Gastrocnemius medialis (tissue), 4 donors: ENCODE data around the gene SYCP2. TPM values are rescaled to one million over a fixed set of nuclear protein-coding genes. Genes with fewer than 3 reads are reported as not detected.

ENCODE experiments used
- ATAC-seq, 2 donors: fragments of 150-250 bp; one replicate each; pipeline ENCODE4 v1.9.1; 2016
- DNase-seq, 2 donors: peaks; one replicate each; pipeline ENCODE4 v3.0.0-alpha.2; 2019
- H3K27ac ChIP-seq, 4 donors: fragments of 200-600 bp; sonication (generic); 1 replicate in 1 of 4; 2 replicates in 3 of 4; pipeline ENCODE4 v1.5.1; 2016 to 2018; ENCODE audit warnings: mild to moderate bottlenecking in 2 of 4, moderate library complexity in 1 of 4
- H3K27me3 ChIP-seq, 3 donors: fragments of 200-600 bp; sonication (generic) in 2 of 3; 1 replicate in 1 of 3; 2 replicates in 2 of 3; pipeline versions ENCODE4 v1.5.1 to v1.6.0; 2016 to 2019; ENCODE audit warnings: mild to moderate bottlenecking in 1 of 3, moderate library complexity in 1 of 3
- H3K36me3 ChIP-seq, 2 donors: fragments of 200-600 bp; sonication (generic) in 1 of 2; one replicate each; pipeline ENCODE4 v1.5.1; 2017 to 2018
- H3K4me1 ChIP-seq, 2 donors: fragments of 200-600 bp; sonication (generic) in 1 of 2; one replicate each; pipeline ENCODE4 v1.5.1; 2016 to 2017; ENCODE audit warnings: mild to moderate bottlenecking in 2 of 2
- H3K4me3 ChIP-seq, 4 donors: fragments of 200-600 bp; sonication (generic) in 3 of 4; 1 replicate in 1 of 4; 2 replicates in 3 of 4; pipeline ENCODE4 v1.5.1; 2016 to 2019; ENCODE audit warnings: mild to moderate bottlenecking in 2 of 4
- H3K9me3 ChIP-seq, 3 donors: fragments of 200-600 bp; sonication (generic) in 2 of 3; 1 replicate in 1 of 3; 2 replicates in 2 of 3; pipeline ENCODE4 v1.5.1; 2016 to 2019
- POLR2A ChIP-seq, 2 donors: fragments of 450-650 bp; IDR thresholded peaks; one replicate each; pipeline ENCODE4 v1.6.1; 2017; ENCODE audit warnings: antibody characterized with exemption in 2 of 2, mild to moderate bottlenecking in 2 of 2, moderate library complexity in 2 of 2
- in situ Hi-C, 4 donors: fragments of 200-750 bp; cut with MboI; loops; one replicate each; pipeline versions ENCODE4 v1.15.0 to v1.8.0; 2017; ENCODE audit warnings: low sequenced_read_pairs in 4 of 4
- intact Hi-C: fragments of 100-400 bp; cut with DNase I; formaldehyde crosslinking; loops from one replicate; pipeline ENCODE4 v1.15.1; 2023; ENCODE audit warnings: low total_unique reads
- total RNA-seq, 4 donors: library from RNA; depleted of rRNA; stranded (reverse); fragments of >200 nt; gene quantifications; one replicate each; pipeline versions ENCODE4 v1.1.0 to v1.2.3, GENCODE V29; 2016
- TF ChIP-seq, protein P1 (sequence below), 5 experiments: fragments of 450-650 bp in 3 of 5; fragments of 200-600 bp in 2 of 5; sonication (generic) in 2 of 5; IDR thresholded peaks in 4 of 5; conservative IDR thresholded peaks in 1 of 5; 1 replicate in 4 of 5; 2 replicates in 1 of 5; pipeline ENCODE4 v1.5.1; 2016 to 2019; ENCODE audit warnings: antibody characterized with exemption in 5 of 5, mild to moderate bottlenecking in 3 of 5, moderate library complexity in 3 of 5

The SYCP2 gene
- total RNA-seq, 4 donors from 2014 or later, result 0.10 to 0.78 (median 0.39) TPM

- no peak overlapping the region for H3K4me3 ChIP-seq
- no peaks in the 10 kb centered on the region for H3K9me3 ChIP-seq
- H3K4me1 ChIP-seq, result peaks cover 32 to 36% of the 10 kb centered on the region in 2 donors
- no peak for ATAC-seq
- TF ChIP-seq POLR2A (IDR thresholded peaks at IDR 0.05), result no peak
- TF ChIP-seq, protein P1, sequence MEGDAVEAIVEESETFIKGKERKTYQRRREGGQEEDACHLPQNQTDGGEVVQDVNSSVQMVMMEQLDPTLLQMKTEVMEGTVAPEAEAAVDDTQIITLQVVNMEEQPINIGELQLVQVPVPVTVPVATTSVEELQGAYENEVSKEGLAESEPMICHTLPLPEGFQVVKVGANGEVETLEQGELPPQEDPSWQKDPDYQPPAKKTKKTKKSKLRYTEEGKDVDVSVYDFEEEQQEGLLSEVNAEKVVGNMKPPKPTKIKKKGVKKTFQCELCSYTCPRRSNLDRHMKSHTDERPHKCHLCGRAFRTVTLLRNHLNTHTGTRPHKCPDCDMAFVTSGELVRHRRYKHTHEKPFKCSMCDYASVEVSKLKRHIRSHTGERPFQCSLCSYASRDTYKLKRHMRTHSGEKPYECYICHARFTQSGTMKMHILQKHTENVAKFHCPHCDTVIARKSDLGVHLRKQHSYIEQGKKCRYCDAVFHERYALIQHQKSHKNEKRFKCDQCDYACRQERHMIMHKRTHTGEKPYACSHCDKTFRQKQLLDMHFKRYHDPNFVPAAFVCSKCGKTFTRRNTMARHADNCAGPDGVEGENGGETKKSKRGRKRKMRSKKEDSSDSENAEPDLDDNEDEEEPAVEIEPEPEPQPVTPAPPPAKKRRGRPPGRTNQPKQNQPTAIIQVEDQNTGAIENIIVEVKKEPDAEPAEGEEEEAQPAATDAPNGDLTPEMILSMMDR (IDR thresholded peaks at IDR 0.05 in 4 of 5, conservative IDR thresholded peaks at IDR 0.05 in 1 of 5), result no peak
- peak overlapping the region in 1 of 4 donors; percentile 92 for H3K27ac ChIP-seq
- H3K36me3 ChIP-seq, result no peaks in the 10 kb centered on the region
- intact Hi-C loops (no loop called here), in situ Hi-C loops (no loop called here)
- no peak for DNase-seq
- no peaks in the 10 kb centered on the region for H3K27me3 ChIP-seq
Observed at GRCh38 chr20:59935457-59936185, 2.2 kb upstream of the SYCP2 start.

GRCh38 chr20:59933849-59934585, 580 bp upstream of the SYCP2 start:
- DNase-seq (peak; percentile 60 to 76), ATAC-seq (peak; percentile 60 to 71)
- Histone ChIP-seq H3K36me3 (no peaks in the 10 kb centered on the region), H3K27me3 (no peaks in the 10 kb centered on the region), H3K9me3 (no peaks in the 10 kb centered on the region), H3K27ac (peak overlapping the region; percentile 77 to 85 (median 84)), H3K4me1 (peaks cover 28 to 32% of the 10 kb centered on the region in 2 donors), H3K4me3 (peak overlapping the region; percentile 62 to 92 (median 86))
- in situ Hi-C loops, result no loop called here
- intact Hi-C loops, result loop anchor here (1.0 kb wide), 1 partner anchor 21 kb away; no protein-coding TSS in a partner anchor
- TF ChIP-seq, protein P1 (IDR thresholded peaks at IDR 0.05 in 4 of 5, conservative IDR thresholded peaks at IDR 0.05 in 1 of 5), result peak; percentile 89 to 99 (median 96)
- no peak for TF ChIP-seq POLR2A (IDR thresholded peaks at IDR 0.05)

GRCh38 chr20:59932616-59933295, 681 bp downstream of the SYCP2 start:
- TF ChIP-seq, protein P1 (IDR thresholded peaks at IDR 0.05 in 4 of 5, conservative IDR thresholded peaks at IDR 0.05 in 1 of 5), result no peak
- TF ChIP-seq POLR2A (IDR thresholded peaks at IDR 0.05), result no peak
- peak overlapping the region in 3 of 4 donors; percentile 62 to 89 (median 83) for H3K4me3 ChIP-seq
- H3K9me3 ChIP-seq, result no peaks in the 10 kb centered on the region
- in situ Hi-C loops, result no loop called here
- peaks cover 17 to 20% of the 10 kb centered on the region in 2 donors for H3K4me1 ChIP-seq
- DNase-seq (no peak), ATAC-seq (no peak)
- intact Hi-C loops, result no loop called here
- no peaks in the 10 kb centered on the region for H3K36me3 ChIP-seq
- H3K27me3 ChIP-seq, result no peaks in the 10 kb centered on the region
- no peak overlapping the region for H3K27ac ChIP-seq

GRCh38 chr20:59931511-59932312, 1.7 kb downstream of the SYCP2 start:
- DNase-seq (no peak), ATAC-seq (no peak)
- Histone ChIP-seq H3K27ac (no peak overlapping the region), H3K4me3 (no peak overlapping the region), H3K27me3 (no peaks in the 10 kb centered on the region), H3K9me3 (no peaks in the 10 kb centered on the region), H3K36me3 (no peaks in the 10 kb centered on the region), H3K4me1 (peaks cover 7 to 9% of the 10 kb centered on the region in 2 donors)
- TF ChIP-seq, protein P1 (IDR thresholded peaks at IDR 0.05 in 4 of 5, conservative IDR thresholded peaks at IDR 0.05 in 1 of 5), result no peak
- TF ChIP-seq POLR2A (IDR thresholded peaks at IDR 0.05), result no peak
- in situ Hi-C loops, result no loop called here
- intact Hi-C loops, result no loop called here
